SKM-1 (cell line): ENCODE measurements around the gene MUC5AC.
"Not testable (repeated sequence)": the region's sequence is repeated elsewhere in the genome, so short reads cannot be mapped to it uniquely, and the experiment has no call there.

Source experiments
- DNase-seq: peaks from one replicate; lab custom pipeline; 2025; ENCODE audit not compliant: unreplicated experiment; lab: John Stamatoyannopoulos, UW

Gene MUC5AC

DNA sequence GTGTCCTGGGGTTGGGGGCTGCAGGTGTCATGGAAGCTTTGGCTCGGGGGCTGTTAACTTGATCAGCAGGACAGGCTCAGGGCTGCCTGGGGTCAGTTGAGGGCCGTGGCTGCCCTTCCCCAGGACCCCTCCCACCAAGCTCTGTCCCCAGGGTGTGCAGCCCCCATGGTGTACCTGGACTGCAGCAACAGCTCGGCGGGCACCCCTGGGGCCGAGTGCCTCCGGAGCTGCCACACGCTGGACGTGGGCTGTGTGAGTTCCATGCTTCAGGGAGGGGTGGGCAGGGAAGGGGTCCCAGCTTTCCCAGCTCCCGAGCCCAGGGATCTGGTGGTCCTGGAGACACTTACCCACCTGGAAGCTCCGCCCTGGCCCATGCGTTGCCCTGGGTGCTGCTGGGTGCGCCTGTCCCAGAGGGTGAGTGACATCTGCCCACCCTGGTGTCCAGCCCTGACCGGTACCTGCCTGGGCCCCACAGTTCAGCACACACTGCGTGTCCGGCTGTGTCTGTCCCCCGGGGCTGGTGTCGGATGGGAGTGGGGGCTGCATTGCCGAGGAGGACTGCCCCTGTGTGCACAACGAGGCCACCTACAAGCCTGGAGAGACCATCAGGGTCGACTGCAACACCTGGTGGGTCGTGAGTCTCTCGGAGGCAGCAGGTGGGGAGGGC, 76.4 kb downstream of the MUC5AC start:
- DNase-seq: no peak

- no peak for DNase-seq
These were observed 77.1 kb downstream of the MUC5AC start for GRCh38 chr11:1234771-1235305.

GRCh38 chr11:1235306-1235900, 77.7 kb downstream of the MUC5AC start:
- DNase-seq: no peak

DNA sequence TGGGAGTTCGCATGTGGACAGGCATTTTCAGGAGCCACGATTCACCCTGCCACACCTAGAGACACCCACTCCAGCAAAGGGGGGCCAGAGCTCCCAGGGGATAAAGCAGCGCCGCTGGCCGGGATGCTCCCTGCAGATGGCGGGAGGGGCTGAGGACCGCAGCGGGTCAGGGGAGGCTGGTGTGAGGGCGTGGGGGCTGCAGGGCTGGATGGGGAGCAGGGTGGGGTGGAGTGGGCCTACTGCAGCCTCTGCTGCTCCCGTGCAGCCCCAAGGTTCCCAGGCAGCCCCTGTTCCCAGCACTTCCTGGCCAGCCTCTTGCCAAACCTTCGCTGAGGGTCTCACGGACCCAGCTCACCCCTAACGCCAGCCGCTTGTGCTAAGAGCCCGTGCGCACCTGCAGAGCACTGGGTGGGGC, 78.2 kb downstream of the MUC5AC start:
- no peak for DNase-seq

- DNase-seq: no peak
These were observed 78.8 kb downstream of the MUC5AC start for GRCh38 chr11:1236316-1237127.

DNA sequence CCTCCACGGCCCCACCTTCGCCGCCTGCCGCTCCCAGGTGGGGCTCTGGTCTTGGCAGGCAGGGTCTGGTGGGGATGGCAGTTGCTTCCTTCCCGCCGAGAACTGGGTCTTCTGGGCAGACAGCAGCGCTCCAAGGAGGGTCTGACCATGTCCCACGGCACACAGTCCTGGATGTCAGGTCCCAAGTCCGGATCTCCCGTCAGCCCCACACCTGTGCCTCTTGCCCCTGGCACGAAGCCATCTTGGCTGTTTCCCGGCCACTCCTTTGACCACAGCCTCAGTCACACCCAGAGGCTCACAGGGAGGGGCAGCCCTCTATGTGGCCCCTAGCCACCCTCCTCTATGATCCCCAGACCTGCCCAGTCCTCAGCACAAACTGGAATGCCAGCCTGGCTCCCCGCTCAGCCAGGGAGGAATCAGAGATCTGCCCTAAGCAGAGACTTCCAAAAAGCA, 79.4 kb downstream of the MUC5AC start:
- DNase-seq: no peak

DNA sequence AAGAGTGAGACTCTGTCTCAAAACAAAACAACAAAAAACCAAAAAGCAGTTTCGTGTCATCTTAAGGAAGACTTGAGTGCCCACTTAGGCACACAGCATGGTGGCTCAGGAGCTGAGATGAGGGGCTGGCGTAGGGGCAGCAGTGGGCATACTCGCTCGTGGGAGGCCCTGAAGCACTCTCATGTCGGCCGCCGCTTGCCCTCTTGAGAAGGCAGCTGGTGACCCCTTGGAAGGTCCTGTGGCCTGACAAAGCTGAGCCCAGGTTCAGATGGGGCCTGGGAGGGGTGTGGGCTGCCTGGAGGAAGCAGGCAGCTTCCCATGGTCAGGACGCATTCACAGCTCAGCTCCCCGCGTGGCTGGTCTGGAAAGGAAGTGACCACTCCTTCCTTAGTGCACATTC, 80.1 kb downstream of the MUC5AC start:
- DNase-seq: no peak

GRCh38 chr11:1238767-1239595, 81.2 kb downstream of the MUC5AC start:
- no peak for DNase-seq

- no peak for DNase-seq
These were observed 81.9 kb downstream of the MUC5AC start for GRCh38 chr11:1239596-1240205.

GRCh38 chr11:1240771-1241170, 83.0 kb downstream of the MUC5AC start:
- no peak for DNase-seq

GRCh38 chr11:1241706-1242105, 84.0 kb downstream of the MUC5AC start:
- DNase-seq: no peak

- DNase-seq: no peak
These were observed 84.5 kb downstream of the MUC5AC start for GRCh38 chr11:1242289-1242688.

GRCh38 chr11:1242751-1243150, 85.0 kb downstream of the MUC5AC start:
- not testable (repeated sequence) for DNase-seq

GRCh38 chr11:1243521-1243920, 85.8 kb downstream of the MUC5AC start:
- not testable (repeated sequence) for DNase-seq

- DNase-seq: not testable (repeated sequence)
These were observed 86.8 kb downstream of the MUC5AC start for GRCh38 chr11:1244557-1244956.

DNA sequence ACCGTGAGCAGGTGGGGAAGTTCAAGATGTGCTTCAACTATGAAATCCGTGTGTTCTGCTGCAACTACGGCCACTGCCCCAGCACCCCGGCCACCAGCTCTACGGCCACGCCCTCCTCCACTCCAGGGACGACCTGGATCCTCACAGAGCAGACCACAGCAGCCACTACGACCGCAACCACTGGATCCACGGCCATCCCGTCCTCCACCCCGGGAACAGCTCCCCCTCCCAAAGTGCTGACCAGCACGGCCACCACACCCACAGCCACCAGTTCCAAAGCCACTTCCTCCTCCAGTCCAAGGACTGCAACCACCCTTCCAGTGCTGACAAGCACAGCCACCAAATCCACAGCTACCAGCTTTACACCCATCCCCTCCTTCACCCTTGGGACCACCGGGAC, 88.0 kb downstream of the MUC5AC start:
- not testable (repeated sequence) for DNase-seq

DNA sequence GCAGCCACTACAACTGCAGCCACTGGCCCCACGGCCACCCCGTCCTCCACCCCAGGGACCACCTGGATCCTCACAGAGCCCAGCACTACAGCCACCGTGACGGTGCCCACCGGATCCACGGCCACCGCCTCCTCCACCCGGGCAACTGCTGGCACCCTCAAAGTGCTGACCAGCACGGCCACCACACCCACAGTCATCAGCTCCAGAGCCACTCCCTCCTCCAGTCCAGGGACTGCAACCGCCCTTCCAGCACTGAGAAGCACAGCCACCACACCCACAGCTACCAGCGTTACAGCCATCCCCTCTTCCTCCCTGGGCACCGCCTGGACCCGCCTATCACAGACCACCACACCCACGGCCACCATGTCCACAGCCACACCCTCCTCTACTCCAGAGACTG, 88.5 kb downstream of the MUC5AC start:
- not testable (repeated sequence) for DNase-seq

DNA sequence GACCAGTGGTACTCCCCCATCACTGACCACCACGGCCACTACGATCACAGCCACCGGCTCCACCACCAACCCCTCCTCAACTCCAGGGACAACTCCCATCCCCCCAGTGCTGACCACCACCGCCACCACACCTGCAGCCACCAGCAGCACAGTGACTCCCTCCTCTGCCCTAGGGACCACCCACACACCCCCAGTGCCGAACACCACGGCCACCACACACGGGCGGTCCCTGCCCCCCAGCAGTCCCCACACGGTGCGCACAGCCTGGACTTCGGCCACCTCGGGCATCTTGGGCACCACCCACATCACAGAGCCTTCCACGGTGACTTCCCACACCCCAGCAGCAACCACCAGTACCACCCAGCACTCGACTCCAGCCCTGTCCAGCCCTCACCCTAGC, 89.3 kb downstream of the MUC5AC start:
- not testable (repeated sequence) for DNase-seq

DNA sequence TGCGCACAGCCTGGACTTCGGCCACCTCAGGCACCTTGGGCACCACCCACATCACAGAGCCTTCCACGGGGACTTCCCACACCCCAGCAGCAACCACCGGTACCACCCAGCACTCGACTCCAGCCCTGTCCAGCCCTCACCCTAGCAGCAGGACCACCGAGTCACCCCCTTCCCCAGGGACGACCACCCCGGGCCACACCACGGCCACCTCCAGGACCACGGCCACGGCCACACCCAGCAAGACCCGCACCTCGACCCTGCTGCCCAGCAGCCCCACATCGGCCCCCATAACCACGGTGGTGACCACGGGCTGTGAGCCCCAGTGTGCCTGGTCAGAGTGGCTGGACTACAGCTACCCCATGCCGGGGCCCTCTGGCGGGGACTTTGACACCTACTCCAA, 91.2 kb downstream of the MUC5AC start:
- DNase-seq: not testable (repeated sequence)

GRCh38 chr11:1250411-1250810, 92.7 kb downstream of the MUC5AC start:
- DNase-seq: not testable (repeated sequence)
